PFSK-1 (cell line): ENCODE data around the gene SLC39A11.

ENCODE experiments used
- FOXP2 ChIP-seq: optimal IDR thresholded peaks from 2 replicates; pipeline ENCODE3; 2011; ENCODE audit warnings: borderline replicate concordance, control low read depth, inconsistent platforms; ENCODE audit not compliant: insufficient read depth; ENCODE audit errors: extremely low read length, extremely low read depth
- POLR2AphosphoS5 ChIP-seq: IDR thresholded peaks from 2 replicates; pipeline ENCODE4 v1.6.1; 2012; ENCODE audit warnings: low read depth, mild to moderate bottlenecking, control low read depth, low read length, moderate library complexity
- REST ChIP-seq, 2 experiments: IDR thresholded peaks; 2 replicates each; pipeline versions ENCODE4 v1.6.1 to v1.8.0; 2011 to 2012; ENCODE audit warnings: low read depth in 2 of 2, low read length in 2 of 2, control low read depth in 1 of 2, inconsistent platforms in 1 of 2, mild to moderate bottlenecking in 1 of 2, moderate library complexity in 1 of 2; ENCODE audit not compliant: insufficient read depth in 1 of 2
- SIN3A ChIP-seq: IDR thresholded peaks from 2 replicates; pipeline ENCODE4 v1.6.1; 2012; ENCODE audit warnings: mild to moderate bottlenecking, low read length, moderate library complexity, borderline replicate concordance; ENCODE audit not compliant: insufficient read depth
- TAF1 ChIP-seq: IDR thresholded peaks from 2 replicates; pipeline ENCODE4 v1.6.1; 2012; ENCODE audit warnings: low read length, control low read depth, borderline replicate concordance; ENCODE audit not compliant: insufficient read depth

Gene SLC39A11

GRCh38 chr17:73072219-73072962 is 20.1 kb downstream of the SLC39A11 start:
- TF ChIP-seq POLR2AphosphoS5: no peak
- TF ChIP-seq SIN3A: no peak
- TF ChIP-seq REST (IDR thresholded peaks at IDR 0.05; ENCODE audit: insufficient read depth in 1 of 2, low read depth in 2 of 2, low read length in 2 of 2): no peak
- no peak for TF ChIP-seq TAF1
- no peak for TF ChIP-seq FOXP2

- no peak for TF ChIP-seq FOXP2
- no peak for TF ChIP-seq SIN3A
- no peak for TF ChIP-seq TAF1
- TF ChIP-seq REST (IDR thresholded peaks at IDR 0.05; ENCODE audit: insufficient read depth in 1 of 2, low read depth in 2 of 2, low read length in 2 of 2): no peak
- TF ChIP-seq POLR2AphosphoS5: no peak
These were observed 21.2 kb downstream of the SLC39A11 start for GRCh38 chr17:73071066-73071999.

- TF ChIP-seq REST (IDR thresholded peaks at IDR 0.05; ENCODE audit: insufficient read depth in 1 of 2, low read depth in 2 of 2, low read length in 2 of 2) (no peak), TAF1 (no peak), SIN3A (no peak), POLR2AphosphoS5 (no peak), FOXP2 (no peak)
These were observed 22.6 kb downstream of the SLC39A11 start for GRCh38 chr17:73069841-73070240.

GRCh38 chr17:73069164-73069770 is 23.2 kb downstream of the SLC39A11 start:
- no peak for TF ChIP-seq TAF1
- TF ChIP-seq REST (IDR thresholded peaks at IDR 0.05; ENCODE audit: insufficient read depth in 1 of 2, low read depth in 2 of 2, low read length in 2 of 2): no peak
